Peyer's patch (tissue), 4 donors: ENCODE data around the gene CPNE8. TPM values are rescaled to one million over a fixed set of nuclear protein-coding genes. Genes with fewer than 3 reads are reported as not detected.

Experiments
- DNase-seq, 3 donors: peaks; one replicate each; pipeline ENCODE4 v3.0.0-alpha.2; 2017 to 2019
- H3K27ac ChIP-seq, 4 donors: fragments of 200-600 bp; sonication (generic); one replicate each; pipeline ENCODE4 v1.5.1; 2016 to 2019
- H3K27me3 ChIP-seq, 2 donors: fragments of 200-600 bp; sonication (generic); one replicate each; pipeline ENCODE4 v1.5.1; 2019
- H3K36me3 ChIP-seq, 3 donors: fragments of 200-600 bp; sonication (generic); one replicate each; pipeline ENCODE4 v1.5.1; 2016 to 2019
- H3K4me1 ChIP-seq, 4 donors: fragments of 200-600 bp; sonication (generic); one replicate each; pipeline ENCODE4 v1.5.1; 2016 to 2019
- H3K4me3 ChIP-seq, 4 donors: fragments of 200-600 bp; sonication (generic); 1 replicate in 3 of 4; 2 replicates in 1 of 4; pipeline ENCODE4 v1.5.1; 2016 to 2019; ENCODE audit warnings: mild to moderate bottlenecking in 1 of 4
- H3K9me3 ChIP-seq, 4 donors: fragments of 200-600 bp; sonication (generic); one replicate each; pipeline ENCODE4 v1.5.1; 2016 to 2019; ENCODE audit warnings: mild to moderate bottlenecking in 1 of 4
- CTCF ChIP-seq, 6 experiments: fragments of 450-650 bp in 4 of 6; fragments of 200-600 bp in 2 of 6; sonication (generic) in 1 of 6; IDR thresholded peaks; one replicate each; pipeline ENCODE4 v1.5.1; 2017 to 2019; ENCODE audit warnings: antibody characterized with exemption in 6 of 6, mild to moderate bottlenecking in 3 of 6, moderate library complexity in 1 of 6
- POLR2A ChIP-seq, 2 donors: fragments of 450-650 bp; IDR thresholded peaks; one replicate each; pipeline ENCODE4 v1.5.1; 2017; ENCODE audit warnings: antibody characterized with exemption in 2 of 2, mild to moderate bottlenecking in 2 of 2, moderate library complexity in 2 of 2
- total RNA-seq, 4 donors: library from RNA; depleted of rRNA; stranded (reverse); fragments of >200 nt; gene quantifications; one replicate each; pipeline ENCODE4 v1.1.0, GENCODE V29; 2016

Gene CPNE8
- total RNA-seq, 4 donors from 2014 or later = 4.4 to 23.1 (median 8.0) TPM

GRCh38 chr12:38785381-38785780, 120.0 kb downstream of the CPNE8 start:
- no peaks in the 10 kb centered on the region for H3K4me1 ChIP-seq
- no peaks in the 10 kb centered on the region for H3K36me3 ChIP-seq
- H3K27ac ChIP-seq = no peak overlapping the region
- no peak overlapping the region for H3K4me3 ChIP-seq
- H3K9me3 ChIP-seq = peaks cover 0 to 4% (median 0%) of the 10 kb centered on the region in 4 donors
- DNase-seq = no peak
- TF ChIP-seq CTCF (IDR thresholded peaks at IDR 0.05) (no peak), POLR2A (IDR thresholded peaks at IDR 0.05) (no peak)
- H3K27me3 ChIP-seq = no peaks in the 10 kb centered on the region

DNA sequence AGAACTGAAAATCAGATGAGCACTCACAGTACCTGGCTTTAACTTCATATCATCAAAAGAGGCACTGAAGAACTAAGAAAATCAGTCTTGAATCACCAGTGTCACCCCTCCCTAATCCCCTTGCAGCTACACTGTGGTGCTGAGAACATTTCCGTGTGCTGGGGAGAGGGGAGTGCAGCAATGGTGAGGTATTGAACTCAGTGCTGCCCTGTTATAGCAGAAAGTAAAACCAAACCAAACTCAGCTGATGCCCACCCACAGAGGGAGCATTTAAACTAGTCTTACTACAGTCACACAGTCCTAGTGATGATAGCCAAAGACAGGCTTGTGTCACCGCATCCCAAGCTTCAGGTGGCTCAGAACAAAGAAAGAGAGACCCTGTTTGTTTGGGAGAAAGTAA, 122.1 kb downstream of the CPNE8 start:
- Histone ChIP-seq H3K4me3 (no peak overlapping the region), H3K27me3 (no peaks in the 10 kb centered on the region), H3K36me3 (no peaks in the 10 kb centered on the region), H3K9me3 (peaks cover 0 to 2% (median 0%) of the 10 kb centered on the region in 4 donors), H3K27ac (no peak overlapping the region), H3K4me1 (no peaks in the 10 kb centered on the region)
- TF ChIP-seq CTCF (IDR thresholded peaks at IDR 0.05) = no peak
- TF ChIP-seq POLR2A (IDR thresholded peaks at IDR 0.05) = no peak
- no peak for DNase-seq

GRCh38 chr12:38782359-38782758, 123.0 kb downstream of the CPNE8 start:
- Histone ChIP-seq H3K9me3 (peaks cover 0 to 2% (median 0%) of the 10 kb centered on the region in 4 donors), H3K27me3 (no peaks in the 10 kb centered on the region), H3K4me1 (no peaks in the 10 kb centered on the region), H3K4me3 (no peak overlapping the region), H3K36me3 (no peaks in the 10 kb centered on the region), H3K27ac (no peak overlapping the region)
- no peak for DNase-seq
- no peak for TF ChIP-seq POLR2A (IDR thresholded peaks at IDR 0.05)
- no peak for TF ChIP-seq CTCF (IDR thresholded peaks at IDR 0.05)

DNA sequence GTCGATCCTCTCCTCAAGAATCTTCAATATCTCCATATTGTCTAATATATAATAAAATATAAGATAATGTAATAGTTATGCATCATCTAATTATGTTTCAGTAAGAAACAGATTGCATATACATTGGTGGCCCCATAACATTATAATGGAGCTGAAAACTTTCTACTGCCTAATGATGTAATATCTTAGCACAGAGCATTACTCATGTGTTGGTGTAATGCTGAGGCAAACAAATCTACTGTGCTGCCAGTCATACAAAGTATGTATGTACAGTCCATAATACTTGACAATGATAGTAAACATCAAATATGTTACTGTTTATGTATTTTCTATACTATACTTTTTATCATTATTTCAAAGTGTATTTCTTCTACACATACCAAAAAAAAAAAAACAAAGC, 128.7 kb downstream of the CPNE8 start:
- H3K27me3 ChIP-seq = no peaks in the 10 kb centered on the region
- no peak overlapping the region for H3K4me3 ChIP-seq
- H3K36me3 ChIP-seq = no peaks in the 10 kb centered on the region
- no peak for DNase-seq
- no peak overlapping the region for H3K27ac ChIP-seq
- no peaks in the 10 kb centered on the region for H3K9me3 ChIP-seq
- no peaks in the 10 kb centered on the region for H3K4me1 ChIP-seq
- TF ChIP-seq CTCF (IDR thresholded peaks at IDR 0.05) = no peak
- TF ChIP-seq POLR2A (IDR thresholded peaks at IDR 0.05) = no peak

DNA sequence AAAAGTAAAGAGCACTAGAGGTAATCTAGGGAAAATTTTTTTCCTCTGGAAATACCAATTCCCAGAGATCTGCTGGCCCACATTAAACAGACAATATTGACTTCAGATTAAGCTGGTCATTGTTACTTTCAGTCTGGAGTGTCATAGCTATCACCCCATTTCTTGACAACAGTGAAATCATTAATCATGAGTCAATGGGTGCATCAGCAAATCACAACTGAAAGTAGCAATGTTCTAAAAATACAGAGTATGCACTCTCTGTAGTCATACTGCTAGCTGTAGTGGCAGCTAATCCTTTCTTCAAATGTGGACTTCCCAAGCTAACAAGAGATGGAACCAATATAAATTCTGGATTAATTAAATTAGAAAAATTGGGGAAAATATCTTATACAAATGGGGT, 129.9 kb downstream of the CPNE8 start:
- no peak for DNase-seq
- no peak overlapping the region for H3K27ac ChIP-seq
- no peaks in the 10 kb centered on the region for H3K27me3 ChIP-seq
- H3K4me3 ChIP-seq = no peak overlapping the region
- H3K4me1 ChIP-seq = no peaks in the 10 kb centered on the region
- H3K36me3 ChIP-seq = no peaks in the 10 kb centered on the region
- H3K9me3 ChIP-seq = no peaks in the 10 kb centered on the region
- TF ChIP-seq POLR2A (IDR thresholded peaks at IDR 0.05) = no peak
- TF ChIP-seq CTCF (IDR thresholded peaks at IDR 0.05) = no peak

- DNase-seq = no peak
- H3K27ac ChIP-seq = no peak overlapping the region
- no peaks in the 10 kb centered on the region for H3K27me3 ChIP-seq
- no peaks in the 10 kb centered on the region for H3K36me3 ChIP-seq
- no peaks in the 10 kb centered on the region for H3K9me3 ChIP-seq
- no peaks in the 10 kb centered on the region for H3K4me1 ChIP-seq
- no peak overlapping the region for H3K4me3 ChIP-seq
- TF ChIP-seq CTCF (IDR thresholded peaks at IDR 0.05) (no peak), POLR2A (IDR thresholded peaks at IDR 0.05) (no peak)
Observed at GRCh38 chr12:38772437-38772836, 133.0 kb downstream of the CPNE8 start.
